NB4 (cell line): Measurements from ENCODE around the gene MT1G.
A peak's percentile ranks its signal among the peaks of the same experiment; 100 is the strongest.
"Not testable (repeated sequence)": the region's sequence is repeated elsewhere in the genome, so short reads cannot be mapped to it uniquely, and the experiment has no call there.

Experiments
- DNase-seq: peaks from one replicate; pipeline ENCODE4 v3.0.0; 2010; ENCODE audit warnings: low read depth
- H3K4me3 ChIP-seq: one replicate; pipeline ENCODE4 v1.5.1; 2011; ENCODE audit warnings: mild to moderate bottlenecking, low read depth, low read length, moderate library complexity
- MYC ChIP-seq: IDR thresholded peaks from 2 replicates; pipeline ENCODE4 v1.6.1; 2011; ENCODE audit warnings: low read depth, low read length
- POLR2A ChIP-seq: IDR thresholded peaks from 2 replicates; pipeline ENCODE4 v1.6.1; 2011; ENCODE audit warnings: mild to moderate bottlenecking; ENCODE audit not compliant: insufficient read length; ENCODE audit errors: extremely low read depth
- TF ChIP-seq, protein P1 (sequence below): IDR thresholded peaks from 2 replicates; pipeline ENCODE4 v1.6.1; 2011; ENCODE audit warnings: low read depth, low read length
- TF ChIP-seq, protein P2 (sequence below): IDR thresholded peaks from one replicate; pipeline ENCODE4 v1.5.1; 2012; ENCODE audit warnings: low read depth, low read length

The MT1G gene

DNA sequence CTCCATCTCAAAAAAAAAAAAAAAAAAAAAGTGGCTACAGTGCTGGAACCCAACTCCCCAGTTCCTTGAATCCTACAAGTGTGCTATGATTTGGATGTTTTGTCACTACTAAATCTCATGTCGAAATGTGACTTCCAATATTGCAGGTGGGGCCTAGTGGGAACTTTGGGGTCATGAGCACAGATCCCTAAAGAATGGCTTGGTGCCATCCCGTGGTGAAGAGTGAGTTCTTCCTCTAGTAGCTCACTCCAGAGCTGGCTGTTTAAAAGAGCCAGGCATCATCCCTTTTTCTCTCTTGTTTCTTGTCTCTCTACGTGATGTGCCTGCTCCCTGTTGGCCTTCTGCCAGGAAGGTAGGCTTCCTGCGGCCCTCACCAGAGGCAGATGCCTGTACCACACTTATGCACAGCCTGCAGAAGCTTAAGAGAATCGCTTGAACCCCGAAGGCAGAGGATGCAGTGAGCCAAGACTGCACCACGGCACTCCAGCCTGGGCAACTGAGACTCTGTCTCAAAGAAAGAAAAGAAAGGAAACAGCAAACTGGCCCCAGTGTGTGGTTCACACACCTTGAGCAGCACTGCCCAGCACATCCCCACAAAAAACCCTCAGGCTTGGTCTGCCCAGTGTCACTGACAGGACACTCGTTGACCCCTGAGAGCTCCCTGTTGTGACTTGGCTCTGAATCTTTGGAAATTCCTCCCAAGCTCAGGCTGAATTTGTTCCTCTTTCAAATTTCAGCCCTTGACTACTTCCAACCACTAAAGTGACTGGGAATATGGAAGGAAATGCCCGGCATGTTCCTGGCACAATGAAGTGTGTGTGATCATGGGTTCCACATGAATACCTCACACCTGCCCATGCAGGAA, 39.1 kb downstream of the MT1G start:
- H3K4me3 ChIP-seq, result no peak overlapping the region
- DNase-seq, result no peak
- TF ChIP-seq, protein P1, sequence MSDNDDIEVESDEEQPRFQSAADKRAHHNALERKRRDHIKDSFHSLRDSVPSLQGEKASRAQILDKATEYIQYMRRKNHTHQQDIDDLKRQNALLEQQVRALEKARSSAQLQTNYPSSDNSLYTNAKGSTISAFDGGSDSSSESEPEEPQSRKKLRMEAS, result no peak
- TF ChIP-seq POLR2A (no peak), MYC (no peak)
- TF ChIP-seq, protein P2, sequence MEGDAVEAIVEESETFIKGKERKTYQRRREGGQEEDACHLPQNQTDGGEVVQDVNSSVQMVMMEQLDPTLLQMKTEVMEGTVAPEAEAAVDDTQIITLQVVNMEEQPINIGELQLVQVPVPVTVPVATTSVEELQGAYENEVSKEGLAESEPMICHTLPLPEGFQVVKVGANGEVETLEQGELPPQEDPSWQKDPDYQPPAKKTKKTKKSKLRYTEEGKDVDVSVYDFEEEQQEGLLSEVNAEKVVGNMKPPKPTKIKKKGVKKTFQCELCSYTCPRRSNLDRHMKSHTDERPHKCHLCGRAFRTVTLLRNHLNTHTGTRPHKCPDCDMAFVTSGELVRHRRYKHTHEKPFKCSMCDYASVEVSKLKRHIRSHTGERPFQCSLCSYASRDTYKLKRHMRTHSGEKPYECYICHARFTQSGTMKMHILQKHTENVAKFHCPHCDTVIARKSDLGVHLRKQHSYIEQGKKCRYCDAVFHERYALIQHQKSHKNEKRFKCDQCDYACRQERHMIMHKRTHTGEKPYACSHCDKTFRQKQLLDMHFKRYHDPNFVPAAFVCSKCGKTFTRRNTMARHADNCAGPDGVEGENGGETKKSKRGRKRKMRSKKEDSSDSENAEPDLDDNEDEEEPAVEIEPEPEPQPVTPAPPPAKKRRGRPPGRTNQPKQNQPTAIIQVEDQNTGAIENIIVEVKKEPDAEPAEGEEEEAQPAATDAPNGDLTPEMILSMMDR, result no peak

DNA sequence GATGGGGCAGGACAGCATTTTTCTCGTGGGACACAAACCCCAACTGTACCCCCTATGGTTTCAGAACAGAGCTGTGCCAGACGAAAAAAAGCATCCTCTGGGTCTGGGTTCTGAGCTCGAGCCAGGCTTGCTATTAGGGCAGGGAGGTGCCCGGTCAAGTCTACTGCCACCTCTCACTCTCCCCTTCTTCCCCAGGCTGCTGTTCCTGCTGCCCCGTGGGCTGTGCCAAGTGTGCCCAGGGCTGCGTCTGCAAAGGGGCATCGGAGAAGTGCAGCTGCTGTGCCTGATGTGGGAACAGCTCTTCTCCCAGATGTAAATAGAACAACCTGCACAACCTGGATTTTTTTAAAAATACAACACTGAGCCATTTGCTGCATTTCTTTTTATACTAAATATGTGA, 41.2 kb downstream of the MT1G start:
- H3K4me3 ChIP-seq, result no peak overlapping the region
- no peak for DNase-seq
- no peak for TF ChIP-seq MYC
- TF ChIP-seq, protein P2, result no peak
- TF ChIP-seq, protein P1, result no peak
- no peak for TF ChIP-seq POLR2A

DNA sequence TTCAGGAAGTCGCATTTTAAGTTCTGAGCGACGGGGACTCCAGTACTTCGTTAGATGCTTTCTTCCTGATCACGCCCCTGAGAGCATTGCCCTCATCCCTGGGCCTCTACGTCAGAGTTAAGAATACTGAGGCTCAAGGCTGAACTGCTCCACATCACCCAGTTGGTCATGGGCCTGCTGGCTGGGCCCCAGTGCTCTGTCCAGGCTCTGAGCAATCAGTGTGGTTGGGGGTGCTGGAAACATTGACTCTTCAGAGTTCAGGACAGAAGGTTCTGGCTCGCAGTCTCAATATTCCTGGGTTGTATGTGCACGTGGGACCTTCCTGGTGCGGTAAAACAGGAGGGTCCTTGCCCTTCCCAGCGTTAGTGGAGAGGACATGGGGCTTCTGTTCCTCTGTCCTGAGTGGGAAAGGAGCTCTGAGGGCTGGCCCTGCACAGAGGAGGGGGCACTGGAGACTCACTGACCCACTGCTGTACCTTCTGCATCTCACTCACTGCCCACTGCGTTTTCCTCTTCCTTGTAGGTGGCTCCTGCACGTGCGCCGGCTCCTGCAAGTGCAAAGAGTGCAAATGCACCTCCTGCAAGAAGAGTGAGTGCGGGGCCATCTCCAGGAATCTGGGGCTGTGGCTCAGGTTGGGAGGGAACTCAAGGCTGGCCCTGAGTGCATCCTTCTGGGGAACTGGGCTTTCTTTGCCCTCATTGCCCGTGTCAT, 41.8 kb downstream of the MT1G start:
- peak overlapping the region; percentile 39 for H3K4me3 ChIP-seq
- no peak for DNase-seq

DNA sequence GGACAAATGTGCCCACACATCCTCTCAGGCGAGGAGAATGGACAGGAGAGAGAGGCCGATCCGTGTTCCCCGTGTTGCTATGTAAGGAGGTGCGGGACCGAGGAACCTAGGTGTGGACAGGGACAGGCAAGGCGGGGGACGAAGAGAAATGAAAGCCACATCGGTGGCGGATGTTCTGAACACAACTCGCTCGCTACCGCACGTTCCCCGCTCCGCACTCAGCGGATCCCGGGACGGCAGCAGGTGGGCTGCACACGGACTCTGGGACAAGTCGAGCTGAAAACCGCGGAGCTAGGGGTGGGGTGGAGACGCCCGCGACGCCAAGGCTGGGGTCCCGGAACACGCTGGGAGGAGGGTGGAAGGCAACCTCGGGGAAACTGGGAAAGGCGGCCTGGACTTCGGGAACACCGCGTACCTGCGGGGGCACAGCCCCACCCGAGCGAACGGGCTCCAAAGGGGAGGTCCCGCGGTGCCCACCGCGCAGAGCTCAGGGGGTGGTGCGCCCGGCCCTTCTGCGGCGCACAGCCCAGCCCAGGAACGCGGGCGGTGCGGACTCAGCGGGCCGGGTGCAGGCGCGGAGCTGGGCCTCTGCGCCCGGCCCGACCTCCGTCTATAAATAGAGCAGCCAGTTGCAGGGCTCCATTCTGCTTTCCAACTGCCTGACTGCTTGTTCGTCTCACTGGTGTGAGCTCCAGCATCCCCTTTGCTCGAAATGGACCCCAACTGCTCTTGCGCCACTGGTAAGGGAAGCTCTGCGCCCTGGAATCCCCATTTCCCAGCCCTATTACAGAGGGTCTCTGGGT, 42.5 kb downstream of the MT1G start, which contains the start of gene MT1E:
Gene MT1E, plus strand, starts transcription at position 642 of the 803 bp plus-strand sequence. Its CDS starts 71 bp downstream, at position 713.
- DNase-seq, result peak; percentile 71
- peak within 1 kb of the TSS; percentile 39 for H3K4me3 ChIP-seq
- TF ChIP-seq, protein P1, result no peak

More for the DNA sequence above, 41.8 kb downstream of the MT1G start:
- TF ChIP-seq, protein P2, result no peak
- TF ChIP-seq MYC (no peak), POLR2A (no peak)
- TF ChIP-seq, protein P1, result no peak

DNA sequence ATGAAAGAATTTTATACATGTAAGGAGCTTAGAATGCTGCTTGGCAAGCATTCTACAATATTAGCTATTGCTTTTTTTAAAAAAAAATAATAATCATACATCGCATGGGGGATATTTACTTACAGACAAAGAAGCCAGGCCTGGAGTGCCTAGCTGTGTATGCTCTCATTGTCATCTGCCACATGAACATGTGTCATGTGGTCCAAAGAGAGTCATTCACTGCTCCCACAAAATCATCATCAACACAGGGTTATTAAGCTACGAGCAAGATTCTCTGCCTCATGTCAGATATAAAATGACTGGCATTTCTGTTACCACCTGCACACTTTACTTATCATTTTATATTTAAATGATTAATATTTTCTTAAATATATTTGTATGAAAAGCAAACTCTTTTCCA, 44.2 kb downstream of the MT1G start:
- TF ChIP-seq POLR2A (no peak), MYC (no peak)
- TF ChIP-seq, protein P2, result no peak
- TF ChIP-seq, protein P1, result no peak
- no peak overlapping the region for H3K4me3 ChIP-seq
- no peak for DNase-seq

DNA sequence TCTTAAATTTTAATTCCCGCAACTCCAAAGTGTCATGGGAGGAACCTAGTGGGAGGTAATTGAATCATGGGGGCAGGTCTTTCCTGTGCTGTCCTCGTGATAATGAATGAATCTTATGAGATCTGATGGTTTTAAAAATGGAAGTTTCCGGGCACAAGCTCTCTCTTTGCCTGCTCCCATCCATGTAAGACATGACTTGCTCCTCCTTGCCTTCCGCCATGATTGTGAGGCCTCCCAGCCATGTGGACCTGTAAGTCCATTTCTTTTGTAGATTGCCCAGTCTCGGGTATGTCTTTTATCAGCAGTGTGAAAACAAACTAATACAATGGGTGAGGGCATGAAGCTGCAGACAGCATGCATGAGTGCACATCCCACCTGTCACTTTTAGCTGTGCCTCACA, 44.7 kb downstream of the MT1G start:
- not testable (repeated sequence) for DNase-seq, H3K4me3 ChIP-seq

DNA sequence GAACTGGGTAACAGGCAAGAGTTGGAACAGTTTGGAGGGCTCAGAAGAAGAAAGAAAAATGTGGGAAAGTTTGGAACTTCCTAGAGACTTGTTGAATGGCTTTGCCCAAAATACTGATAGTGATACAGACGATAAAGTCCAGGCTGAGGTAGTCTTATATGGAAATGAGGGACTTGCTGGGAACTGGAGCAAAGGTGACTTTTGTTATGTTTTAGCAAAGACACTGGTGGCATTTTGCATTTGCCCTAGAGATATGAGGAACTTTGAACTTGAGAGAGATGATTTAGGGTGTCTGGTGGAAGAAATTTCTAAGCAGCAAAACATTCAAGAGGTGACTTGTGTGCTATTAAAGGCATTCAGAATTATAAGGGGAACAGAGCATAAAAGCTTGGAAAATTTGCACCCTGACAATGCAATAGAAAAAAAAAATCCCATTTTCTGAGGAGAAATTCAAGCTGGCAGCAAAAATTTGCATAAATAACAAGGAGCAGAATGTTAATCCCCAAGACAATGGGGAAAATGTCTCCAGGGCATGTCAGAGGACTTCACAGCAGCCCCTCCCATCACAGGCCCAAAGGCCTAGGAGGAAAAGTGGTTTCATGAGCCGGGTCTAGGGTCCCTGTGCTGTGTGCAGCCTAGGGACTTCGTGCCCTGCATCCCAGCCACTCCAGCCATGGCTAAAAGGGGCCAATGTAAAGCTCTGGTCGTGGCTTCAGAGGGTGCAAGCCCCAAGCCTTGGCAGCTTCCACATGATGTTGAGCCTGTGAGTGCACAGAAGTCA, 46.0 kb downstream of the MT1G start:
- H3K4me3 ChIP-seq, DNase-seq: not testable (repeated sequence)
